ENCODE data around the gene HSPG2. TPM values are rescaled to one million over a fixed set of nuclear protein-coding genes. Genes with fewer than 3 reads are reported as not detected.

Gene HSPG2
- total and polyA plus RNA-seq, 2 of the 13 experiments (the other 11 are each of a cell fraction or from before 2014, with no cell fraction given) = 9.1 to 13.1 TPM

DNA sequence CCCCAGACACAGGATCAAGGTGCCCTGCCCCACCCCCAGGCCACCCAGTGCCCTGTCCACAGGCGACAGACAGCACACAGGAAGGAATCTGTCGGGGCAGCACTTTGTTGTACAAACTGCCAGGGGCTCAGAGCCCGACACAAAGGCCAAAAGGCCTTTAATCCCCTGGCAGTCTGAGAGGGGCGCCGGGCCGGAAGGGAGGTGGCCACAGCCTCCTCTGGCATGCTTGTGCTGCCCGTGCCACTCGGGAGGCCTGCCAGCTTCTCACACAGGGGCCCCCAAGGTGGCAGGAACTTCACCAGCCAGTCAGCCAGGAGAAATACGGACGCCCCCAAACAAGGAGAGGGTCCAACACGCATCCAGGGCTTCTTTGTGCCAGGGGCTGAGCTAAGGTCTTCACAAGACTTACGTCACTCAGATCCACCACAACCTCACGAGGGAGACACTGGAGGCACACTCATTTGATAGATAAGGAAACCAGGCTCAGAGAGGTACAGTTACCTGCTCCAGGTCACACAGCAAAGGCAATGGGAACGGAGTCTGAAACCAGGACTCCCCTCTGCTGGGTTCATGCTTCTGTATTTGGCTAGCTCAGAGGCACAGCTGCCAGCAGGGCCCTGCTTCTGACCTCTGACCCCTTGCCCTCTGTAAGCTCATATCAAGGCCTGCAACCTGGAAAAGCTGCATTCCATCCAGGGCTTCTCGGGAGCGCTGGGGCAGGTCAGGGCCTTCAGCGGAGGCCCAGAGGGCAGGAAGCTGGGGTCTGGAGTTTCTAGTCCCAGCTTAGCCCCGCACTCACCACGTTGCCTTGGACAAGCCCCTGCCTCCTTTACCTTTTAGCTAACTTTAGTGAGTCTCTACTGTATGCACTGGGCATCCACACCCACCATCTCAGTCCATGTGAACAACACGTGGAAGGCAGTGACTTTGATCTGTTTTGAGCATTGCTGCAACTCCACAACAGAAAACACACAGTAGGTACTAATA is 34.8 kb downstream of the HSPG2 start (continued):
- TF ChIP-seq, protein P1, sequence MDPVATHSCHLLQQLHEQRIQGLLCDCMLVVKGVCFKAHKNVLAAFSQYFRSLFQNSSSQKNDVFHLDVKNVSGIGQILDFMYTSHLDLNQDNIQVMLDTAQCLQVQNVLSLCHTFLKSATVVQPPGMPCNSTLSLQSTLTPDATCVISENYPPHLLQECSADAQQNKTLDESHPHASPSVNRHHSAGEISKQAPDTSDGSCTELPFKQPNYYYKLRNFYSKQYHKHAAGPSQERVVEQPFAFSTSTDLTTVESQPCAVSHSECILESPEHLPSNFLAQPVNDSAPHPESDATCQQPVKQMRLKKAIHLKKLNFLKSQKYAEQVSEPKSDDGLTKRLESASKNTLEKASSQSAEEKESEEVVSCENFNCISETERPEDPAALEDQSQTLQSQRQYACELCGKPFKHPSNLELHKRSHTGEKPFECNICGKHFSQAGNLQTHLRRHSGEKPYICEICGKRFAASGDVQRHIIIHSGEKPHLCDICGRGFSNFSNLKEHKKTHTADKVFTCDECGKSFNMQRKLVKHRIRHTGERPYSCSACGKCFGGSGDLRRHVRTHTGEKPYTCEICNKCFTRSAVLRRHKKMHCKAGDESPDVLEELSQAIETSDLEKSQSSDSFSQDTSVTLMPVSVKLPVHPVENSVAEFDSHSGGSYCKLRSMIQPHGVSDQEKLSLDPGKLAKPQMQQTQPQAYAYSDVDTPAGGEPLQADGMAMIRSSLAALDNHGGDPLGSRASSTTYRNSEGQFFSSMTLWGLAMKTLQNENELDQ (CRISPR knock-in tag; IDR thresholded peaks at IDR 0.05; ENCODE audit: borderline replicate concordance) = no peak
- TF ChIP-seq, protein P2, sequence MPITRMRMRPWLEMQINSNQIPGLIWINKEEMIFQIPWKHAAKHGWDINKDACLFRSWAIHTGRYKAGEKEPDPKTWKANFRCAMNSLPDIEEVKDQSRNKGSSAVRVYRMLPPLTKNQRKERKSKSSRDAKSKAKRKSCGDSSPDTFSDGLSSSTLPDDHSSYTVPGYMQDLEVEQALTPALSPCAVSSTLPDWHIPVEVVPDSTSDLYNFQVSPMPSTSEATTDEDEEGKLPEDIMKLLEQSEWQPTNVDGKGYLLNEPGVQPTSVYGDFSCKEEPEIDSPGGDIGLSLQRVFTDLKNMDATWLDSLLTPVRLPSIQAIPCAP (CRISPR knock-in tag; IDR thresholded peaks at IDR 0.05; ENCODE audit: low read depth) = no peak
- TF ChIP-seq ZNF207 (IDR thresholded peaks at IDR 0.05; ENCODE audit: borderline replicate concordance) = no peak
- TF ChIP-seq ZFP36L2 (CRISPR knock-in tag; IDR thresholded peaks at IDR 0.05) = no peak
- no peak for TF ChIP-seq ZNF17 (CRISPR knock-in tag; IDR thresholded peaks at IDR 0.05)
- TF ChIP-seq CREB3 (CRISPR knock-in tag; IDR thresholded peaks at IDR 0.05) = no peak
- TF ChIP-seq, protein P3, sequence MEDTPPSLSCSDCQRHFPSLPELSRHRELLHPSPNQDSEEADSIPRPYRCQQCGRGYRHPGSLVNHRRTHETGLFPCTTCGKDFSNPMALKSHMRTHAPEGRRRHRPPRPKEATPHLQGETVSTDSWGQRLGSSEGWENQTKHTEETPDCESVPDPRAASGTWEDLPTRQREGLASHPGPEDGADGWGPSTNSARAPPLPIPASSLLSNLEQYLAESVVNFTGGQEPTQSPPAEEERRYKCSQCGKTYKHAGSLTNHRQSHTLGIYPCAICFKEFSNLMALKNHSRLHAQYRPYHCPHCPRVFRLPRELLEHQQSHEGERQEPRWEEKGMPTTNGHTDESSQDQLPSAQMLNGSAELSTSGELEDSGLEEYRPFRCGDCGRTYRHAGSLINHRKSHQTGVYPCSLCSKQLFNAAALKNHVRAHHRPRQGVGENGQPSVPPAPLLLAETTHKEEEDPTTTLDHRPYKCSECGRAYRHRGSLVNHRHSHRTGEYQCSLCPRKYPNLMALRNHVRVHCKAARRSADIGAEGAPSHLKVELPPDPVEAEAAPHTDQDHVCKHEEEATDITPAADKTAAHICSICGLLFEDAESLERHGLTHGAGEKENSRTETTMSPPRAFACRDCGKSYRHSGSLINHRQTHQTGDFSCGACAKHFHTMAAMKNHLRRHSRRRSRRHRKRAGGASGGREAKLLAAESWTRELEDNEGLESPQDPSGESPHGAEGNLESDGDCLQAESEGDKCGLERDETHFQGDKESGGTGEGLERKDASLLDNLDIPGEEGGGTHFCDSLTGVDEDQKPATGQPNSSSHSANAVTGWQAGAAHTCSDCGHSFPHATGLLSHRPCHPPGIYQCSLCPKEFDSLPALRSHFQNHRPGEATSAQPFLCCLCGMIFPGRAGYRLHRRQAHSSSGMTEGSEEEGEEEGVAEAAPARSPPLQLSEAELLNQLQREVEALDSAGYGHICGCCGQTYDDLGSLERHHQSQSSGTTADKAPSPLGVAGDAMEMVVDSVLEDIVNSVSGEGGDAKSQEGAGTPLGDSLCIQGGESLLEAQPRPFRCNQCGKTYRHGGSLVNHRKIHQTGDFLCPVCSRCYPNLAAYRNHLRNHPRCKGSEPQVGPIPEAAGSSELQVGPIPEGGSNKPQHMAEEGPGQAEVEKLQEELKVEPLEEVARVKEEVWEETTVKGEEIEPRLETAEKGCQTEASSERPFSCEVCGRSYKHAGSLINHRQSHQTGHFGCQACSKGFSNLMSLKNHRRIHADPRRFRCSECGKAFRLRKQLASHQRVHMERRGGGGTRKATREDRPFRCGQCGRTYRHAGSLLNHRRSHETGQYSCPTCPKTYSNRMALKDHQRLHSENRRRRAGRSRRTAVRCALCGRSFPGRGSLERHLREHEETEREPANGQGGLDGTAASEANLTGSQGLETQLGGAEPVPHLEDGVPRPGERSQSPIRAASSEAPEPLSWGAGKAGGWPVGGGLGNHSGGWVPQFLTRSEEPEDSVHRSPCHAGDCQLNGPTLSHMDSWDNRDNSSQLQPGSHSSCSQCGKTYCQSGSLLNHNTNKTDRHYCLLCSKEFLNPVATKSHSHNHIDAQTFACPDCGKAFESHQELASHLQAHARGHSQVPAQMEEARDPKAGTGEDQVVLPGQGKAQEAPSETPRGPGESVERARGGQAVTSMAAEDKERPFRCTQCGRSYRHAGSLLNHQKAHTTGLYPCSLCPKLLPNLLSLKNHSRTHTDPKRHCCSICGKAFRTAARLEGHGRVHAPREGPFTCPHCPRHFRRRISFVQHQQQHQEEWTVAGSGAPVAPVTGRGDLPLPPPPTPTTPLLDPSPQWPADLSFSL (CRISPR knock-in tag; IDR thresholded peaks at IDR 0.05) = no peak
- no peak for TF ChIP-seq ZNF772 (CRISPR knock-in tag; IDR thresholded peaks at IDR 0.05)
- TF ChIP-seq ZEB1 (IDR thresholded peaks at IDR 0.05; ENCODE audit: insufficient replicate concordance, low read depth) = no peak
- no peak for TF ChIP-seq SMYD3 (CRISPR knock-in tag; IDR thresholded peaks at IDR 0.05)
- no peak for TF ChIP-seq AGO1 (IDR thresholded peaks at IDR 0.05; ENCODE audit: low read depth, low read length, poor library complexity, severe bottlenecking)
- no peak for TF ChIP-seq MLLT10 (CRISPR knock-in tag; IDR thresholded peaks at IDR 0.05)
- peak; percentile 50; the same call in 1 of the 2 replicates for TF ChIP-seq KDM1A (CRISPR knock-in tag; IDR thresholded peaks at IDR 0.05)
